ENCODE data around the gene IMP4.
A peak's percentile ranks its signal among the peaks of the same experiment; 100 is the strongest.

DNA sequence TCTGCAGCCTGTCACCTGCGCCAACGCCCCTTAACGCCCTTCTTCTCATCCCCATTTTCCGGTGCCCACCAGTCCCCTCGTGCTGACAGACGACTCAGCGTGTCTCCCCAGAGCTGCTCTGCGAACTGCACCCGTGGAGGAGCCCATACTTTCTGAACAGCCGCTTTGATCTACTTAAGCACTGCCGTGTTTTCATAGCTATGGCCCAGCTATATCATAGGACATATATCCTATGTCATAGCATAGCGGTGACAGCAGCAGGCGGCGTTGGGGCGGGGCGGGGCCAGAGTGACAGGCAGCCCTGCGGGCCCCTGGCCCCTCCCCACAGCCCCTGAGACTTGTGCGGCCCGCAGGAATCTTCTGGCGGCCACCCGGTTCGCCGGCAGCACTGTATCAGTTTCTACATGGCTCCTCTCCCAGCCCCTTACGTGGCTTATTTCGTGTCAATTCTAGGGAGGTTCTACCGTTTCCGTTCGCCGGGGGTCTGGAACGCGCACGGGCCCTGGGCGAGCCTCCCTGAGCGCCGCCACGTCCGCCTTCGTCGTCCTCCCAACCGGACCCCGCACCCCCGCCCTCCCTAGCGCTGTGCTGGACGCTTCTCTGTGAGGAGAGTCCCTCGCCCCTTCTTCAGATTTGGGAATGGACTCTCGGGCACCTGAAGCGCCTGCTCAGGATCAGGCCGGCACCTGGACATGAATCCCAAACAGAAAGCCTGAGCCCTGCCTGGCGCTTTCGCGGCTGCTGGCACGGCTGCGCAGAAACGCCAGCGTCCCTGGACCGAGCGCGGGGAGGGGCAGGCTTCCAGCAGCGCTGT, 48.6 kb downstream of the IMP4 start:
- TF ChIP-seq EP300 (IDR thresholded peaks at IDR 0.05; ENCODE audit: borderline replicate concordance in 1 of 2, control insufficient read depth in 1 of 2, low read depth in 2 of 2, low read length in 2 of 2): no peak
- no peak for TF ChIP-seq FOS (IDR thresholded peaks at IDR 0.05; ENCODE audit: borderline replicate concordance, extremely low read depth, insufficient read length)
- 0 out of 2 replicates have a peak, but pooled peaks have one; percentile 48 for TF ChIP-seq DPF2 (IDR thresholded peaks at IDR 0.05)
- no peak for TF ChIP-seq IRF4 (IDR thresholded peaks at IDR 0.05; ENCODE audit: low read depth, low read length)
- TF ChIP-seq, protein P1, sequence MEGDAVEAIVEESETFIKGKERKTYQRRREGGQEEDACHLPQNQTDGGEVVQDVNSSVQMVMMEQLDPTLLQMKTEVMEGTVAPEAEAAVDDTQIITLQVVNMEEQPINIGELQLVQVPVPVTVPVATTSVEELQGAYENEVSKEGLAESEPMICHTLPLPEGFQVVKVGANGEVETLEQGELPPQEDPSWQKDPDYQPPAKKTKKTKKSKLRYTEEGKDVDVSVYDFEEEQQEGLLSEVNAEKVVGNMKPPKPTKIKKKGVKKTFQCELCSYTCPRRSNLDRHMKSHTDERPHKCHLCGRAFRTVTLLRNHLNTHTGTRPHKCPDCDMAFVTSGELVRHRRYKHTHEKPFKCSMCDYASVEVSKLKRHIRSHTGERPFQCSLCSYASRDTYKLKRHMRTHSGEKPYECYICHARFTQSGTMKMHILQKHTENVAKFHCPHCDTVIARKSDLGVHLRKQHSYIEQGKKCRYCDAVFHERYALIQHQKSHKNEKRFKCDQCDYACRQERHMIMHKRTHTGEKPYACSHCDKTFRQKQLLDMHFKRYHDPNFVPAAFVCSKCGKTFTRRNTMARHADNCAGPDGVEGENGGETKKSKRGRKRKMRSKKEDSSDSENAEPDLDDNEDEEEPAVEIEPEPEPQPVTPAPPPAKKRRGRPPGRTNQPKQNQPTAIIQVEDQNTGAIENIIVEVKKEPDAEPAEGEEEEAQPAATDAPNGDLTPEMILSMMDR (IDR thresholded peaks at IDR 0.05 in 2 of 3, conservative IDR thresholded peaks at IDR 0.05 in 1 of 3; ENCODE audit: control insufficient read depth in 2 of 3, extremely low read depth in 1 of 3, insufficient read depth in 1 of 3, low read depth in 3 of 3, low read length in 3 of 3): no peak
- no peak for TF ChIP-seq SP1 (IDR thresholded peaks at IDR 0.05; ENCODE audit: low read depth, low read length)
- no peak for TF ChIP-seq RAD21 (IDR thresholded peaks at IDR 0.05; ENCODE audit: insufficient read depth, low read depth, low read length)
- TF ChIP-seq EED (IDR thresholded peaks at IDR 0.05; ENCODE audit: low read depth): no peak

Data from GM12878 (cell line).